ENCODE results near the gene TLCD4.

The TLCD4 gene

GRCh38 chr1:95095833-95096217 is 21.3 kb upstream of the TLCD4 start:
- H3K4me3 ChIP-seq (ENCODE audit: low read depth, low read length) = no peak overlapping the region
- TF ChIP-seq, protein P1, sequence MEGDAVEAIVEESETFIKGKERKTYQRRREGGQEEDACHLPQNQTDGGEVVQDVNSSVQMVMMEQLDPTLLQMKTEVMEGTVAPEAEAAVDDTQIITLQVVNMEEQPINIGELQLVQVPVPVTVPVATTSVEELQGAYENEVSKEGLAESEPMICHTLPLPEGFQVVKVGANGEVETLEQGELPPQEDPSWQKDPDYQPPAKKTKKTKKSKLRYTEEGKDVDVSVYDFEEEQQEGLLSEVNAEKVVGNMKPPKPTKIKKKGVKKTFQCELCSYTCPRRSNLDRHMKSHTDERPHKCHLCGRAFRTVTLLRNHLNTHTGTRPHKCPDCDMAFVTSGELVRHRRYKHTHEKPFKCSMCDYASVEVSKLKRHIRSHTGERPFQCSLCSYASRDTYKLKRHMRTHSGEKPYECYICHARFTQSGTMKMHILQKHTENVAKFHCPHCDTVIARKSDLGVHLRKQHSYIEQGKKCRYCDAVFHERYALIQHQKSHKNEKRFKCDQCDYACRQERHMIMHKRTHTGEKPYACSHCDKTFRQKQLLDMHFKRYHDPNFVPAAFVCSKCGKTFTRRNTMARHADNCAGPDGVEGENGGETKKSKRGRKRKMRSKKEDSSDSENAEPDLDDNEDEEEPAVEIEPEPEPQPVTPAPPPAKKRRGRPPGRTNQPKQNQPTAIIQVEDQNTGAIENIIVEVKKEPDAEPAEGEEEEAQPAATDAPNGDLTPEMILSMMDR (IDR thresholded peaks at IDR 0.05; ENCODE audit: low read depth, low read length) = no peak

DNA sequence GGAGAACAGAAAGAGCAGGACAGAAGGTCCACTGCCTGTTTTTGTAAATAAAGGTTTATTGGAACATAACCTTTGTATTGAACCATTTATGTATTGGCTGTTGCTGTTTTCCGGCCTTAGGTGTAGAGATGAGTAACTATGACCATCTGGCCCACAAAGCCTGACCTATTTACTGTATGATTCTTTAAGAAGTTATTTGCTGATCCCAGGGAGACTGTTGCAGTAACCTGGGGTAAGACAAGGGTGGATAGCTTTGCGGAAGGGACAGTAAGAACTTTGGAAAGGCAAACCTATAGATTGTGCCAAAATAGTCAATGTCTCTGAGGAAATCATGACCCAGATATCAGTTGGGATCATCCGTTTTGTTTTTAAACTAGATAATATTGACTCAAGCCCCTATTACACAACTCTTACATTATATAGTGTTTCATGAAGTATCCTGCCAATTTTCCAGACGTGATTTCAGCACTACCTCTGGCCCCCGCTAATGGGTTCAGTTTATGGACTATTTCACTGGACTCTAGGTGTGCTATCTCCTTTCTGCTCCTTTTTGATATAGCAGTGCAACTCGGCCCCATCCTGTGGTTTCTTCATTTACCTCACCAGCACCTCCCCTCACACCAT is 20.8 kb upstream of the TLCD4 start:
- no peak overlapping the region for H3K4me3 ChIP-seq (ENCODE audit: low read depth, low read length)
- TF ChIP-seq, protein P1 (IDR thresholded peaks at IDR 0.05; ENCODE audit: low read depth, low read length) = no peak

- H3K4me3 ChIP-seq (ENCODE audit: low read depth, low read length) = no peak overlapping the region
- TF ChIP-seq, protein P1 (IDR thresholded peaks at IDR 0.05; ENCODE audit: low read depth, low read length) = no peak
These were observed 19.7 kb upstream of the TLCD4 start for GRCh38 chr1:95097426-95097825.

DNA sequence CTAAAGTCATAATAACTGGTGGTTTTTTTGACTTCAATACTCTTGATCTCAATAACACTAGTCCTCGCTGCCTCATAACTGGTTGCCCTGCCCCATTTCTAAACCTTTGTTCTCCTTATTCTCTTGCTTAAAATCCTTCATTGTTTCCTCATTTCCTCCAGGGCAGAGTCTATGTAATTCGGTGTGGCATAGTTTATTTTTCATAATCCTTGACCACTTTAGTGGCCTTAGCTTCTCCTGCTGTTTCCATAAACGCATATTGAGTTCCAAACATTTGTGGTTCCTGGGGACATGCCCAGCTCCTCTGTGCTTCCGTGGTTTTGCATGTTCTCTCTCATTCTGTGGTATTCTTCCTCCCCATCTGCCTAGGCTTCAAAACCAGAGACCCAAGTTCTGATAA is 19.0 kb upstream of the TLCD4 start:
- H3K4me3 ChIP-seq (ENCODE audit: low read depth, low read length) = no peak overlapping the region
- TF ChIP-seq, protein P1 (IDR thresholded peaks at IDR 0.05; ENCODE audit: low read depth, low read length) = no peak

GRCh38 chr1:95108792-95109191 is 8.4 kb upstream of the TLCD4 start:
- H3K4me3 ChIP-seq (ENCODE audit: low read depth, low read length) = no peak overlapping the region
- TF ChIP-seq, protein P1 (IDR thresholded peaks at IDR 0.05; ENCODE audit: low read depth, low read length) = no peak

DNA sequence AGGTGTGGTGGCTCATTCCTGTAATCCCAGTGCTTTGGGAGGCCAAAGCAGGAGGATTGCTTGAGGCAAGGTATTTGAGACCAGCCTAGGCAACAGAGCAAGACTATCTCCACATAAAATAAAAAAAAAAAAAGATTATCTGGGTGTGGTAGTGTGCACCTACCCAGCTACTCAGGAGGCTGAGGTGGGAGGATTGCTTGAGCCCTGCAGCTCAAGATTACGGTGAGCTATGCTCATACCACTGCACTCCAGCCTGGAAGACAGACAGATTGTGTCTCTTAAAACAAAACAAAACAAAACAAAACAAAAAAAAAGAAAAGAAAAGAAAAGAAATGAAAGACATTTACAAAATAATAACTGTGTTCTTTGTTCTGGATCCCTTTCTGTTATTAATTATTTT is 6.1 kb upstream of the TLCD4 start:
- no peak overlapping the region for H3K4me3 ChIP-seq (ENCODE audit: low read depth, low read length)
- TF ChIP-seq, protein P1 (IDR thresholded peaks at IDR 0.05; ENCODE audit: low read depth, low read length) = no peak

- TF ChIP-seq, protein P1 (IDR thresholded peaks at IDR 0.05; ENCODE audit: low read depth, low read length) = no peak
- H3K4me3 ChIP-seq (ENCODE audit: low read depth, low read length) = no peak overlapping the region
These were observed 3.5 kb upstream of the TLCD4 start for GRCh38 chr1:95113684-95114083.
